IPS-NIHi11 (cell line): ENCODE results near the gene SMCO4.
"Not testable (repeated sequence)": the region's sequence is repeated elsewhere in the genome, so short reads cannot be mapped to it uniquely, and the experiment has no call there.

Source experiments
- DNase-seq: peaks from one replicate; pipeline ENCODE4 v3.0.0; 2012; ENCODE audit warnings: mixed read lengths, low spot score

Gene SMCO4

GRCh38 chr11:93543292-93543977, at the start of gene SMCO4:
Gene SMCO4 (minus strand): TSS chr11:93543391. CDS start chr11:93479189, 64,202 bp downstream.
- DNase-seq: peak; percentile 92

DNA sequence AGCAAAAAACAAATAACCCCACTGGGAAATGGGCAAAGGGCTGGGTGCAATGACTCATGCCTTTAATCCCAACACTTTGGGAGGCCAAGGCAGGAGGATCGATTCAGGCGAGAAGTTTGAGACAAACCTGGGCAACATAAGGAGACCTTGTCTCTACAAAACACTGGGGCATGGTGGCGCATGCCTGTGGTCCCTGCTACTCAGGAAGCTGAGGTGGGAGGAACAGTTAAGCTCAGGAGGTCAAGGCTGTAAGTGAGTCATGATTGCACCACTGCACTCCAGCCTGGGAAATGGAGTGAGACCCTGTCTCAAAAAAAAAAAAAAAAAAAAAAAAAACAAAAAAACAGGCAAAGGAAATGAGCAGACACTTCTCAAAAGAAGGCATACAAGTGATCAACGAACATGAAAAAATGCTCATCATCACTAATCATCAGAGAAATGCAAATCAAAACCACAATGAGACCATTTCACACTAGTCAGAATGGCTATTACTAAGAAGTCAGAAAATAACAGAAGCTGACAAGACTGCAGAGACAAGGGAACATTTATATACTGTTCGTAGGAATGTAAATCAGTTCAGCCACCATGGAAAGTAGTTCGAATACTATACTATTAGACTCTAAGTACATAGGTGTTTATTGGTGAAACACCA, 48.2 kb upstream of the SMCO4 start:
- DNase-seq: no peak

- DNase-seq: no peak
Measured at GRCh38 chr11:93589347-93589746, 46.2 kb upstream of the SMCO4 start.

GRCh38 chr11:93587858-93588581, 44.8 kb upstream of the SMCO4 start:
- no peak for DNase-seq

- DNase-seq: not testable (repeated sequence)
Measured at GRCh38 chr11:93587425-93587824, 44.2 kb upstream of the SMCO4 start.

DNA sequence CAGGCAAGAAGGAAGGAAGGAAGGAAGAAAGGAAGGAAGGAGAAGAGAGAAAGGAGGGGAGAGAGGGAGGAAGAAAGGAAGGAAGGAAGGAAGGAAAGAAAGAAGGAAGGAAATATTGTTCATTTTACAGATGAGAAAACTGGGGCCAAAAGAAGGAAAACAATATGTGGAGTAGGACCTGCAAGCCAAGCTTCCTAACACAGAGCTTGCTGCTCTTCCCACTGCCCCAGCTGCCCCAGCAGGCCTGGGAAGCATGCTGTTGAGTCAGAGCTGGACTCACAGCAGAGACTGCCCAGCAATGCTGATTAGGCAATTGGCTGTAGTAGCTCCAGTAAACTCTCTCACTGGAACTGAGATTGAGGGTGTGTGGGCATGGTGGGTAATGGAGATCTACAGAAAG, 42.6 kb upstream of the SMCO4 start:
- DNase-seq: peak; percentile 20

DNA sequence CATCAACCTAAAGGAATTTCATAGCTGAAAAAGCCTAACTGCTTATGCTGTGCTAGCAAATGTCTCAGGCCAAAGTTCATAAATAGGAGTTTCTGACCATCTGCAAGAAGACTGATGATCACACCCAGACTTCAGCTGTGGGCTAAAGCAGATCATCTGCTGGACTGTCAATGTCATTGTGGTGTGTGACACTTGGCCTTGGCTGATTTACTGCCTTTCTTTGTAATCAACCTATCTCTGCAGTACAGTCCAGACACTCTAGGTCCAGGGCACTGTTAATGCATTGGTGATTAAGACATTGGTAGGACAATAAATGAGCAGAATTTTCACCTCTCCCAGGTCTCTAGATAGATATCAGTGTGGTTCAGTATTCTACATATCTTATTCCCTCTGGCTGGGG, 40.3 kb upstream of the SMCO4 start:
- no peak for DNase-seq

DNA sequence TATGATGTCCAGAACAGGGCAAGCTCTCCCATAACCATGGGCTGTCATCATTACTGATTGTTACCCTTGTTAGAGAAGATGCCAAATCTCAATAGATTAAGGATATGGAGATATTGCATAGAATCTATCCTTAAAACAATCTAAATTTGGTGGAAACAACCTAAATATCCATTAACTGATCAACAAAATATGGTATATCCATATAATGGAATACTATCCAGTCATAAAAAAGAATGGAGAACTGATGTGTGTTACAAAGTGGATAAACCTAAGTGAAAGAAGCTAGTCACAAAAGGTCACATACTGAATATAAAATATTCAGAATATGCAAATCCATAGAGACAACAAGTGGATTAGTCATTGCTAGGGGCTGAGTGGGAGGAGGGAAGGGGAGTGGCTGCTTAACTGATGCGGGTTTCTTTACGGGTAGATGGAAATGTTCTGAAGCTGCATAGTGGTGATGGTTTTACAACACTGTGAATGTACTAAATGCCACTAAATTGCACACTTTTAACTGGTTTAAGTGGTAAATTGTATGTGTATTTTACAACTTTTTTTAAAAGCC, 36.1 kb upstream of the SMCO4 start:
- no peak for DNase-seq

- no peak for DNase-seq
Measured at GRCh38 chr11:93577286-93577685, 34.1 kb upstream of the SMCO4 start.

GRCh38 chr11:93576870-93577269, 33.7 kb upstream of the SMCO4 start:
- not testable (repeated sequence) for DNase-seq

DNA sequence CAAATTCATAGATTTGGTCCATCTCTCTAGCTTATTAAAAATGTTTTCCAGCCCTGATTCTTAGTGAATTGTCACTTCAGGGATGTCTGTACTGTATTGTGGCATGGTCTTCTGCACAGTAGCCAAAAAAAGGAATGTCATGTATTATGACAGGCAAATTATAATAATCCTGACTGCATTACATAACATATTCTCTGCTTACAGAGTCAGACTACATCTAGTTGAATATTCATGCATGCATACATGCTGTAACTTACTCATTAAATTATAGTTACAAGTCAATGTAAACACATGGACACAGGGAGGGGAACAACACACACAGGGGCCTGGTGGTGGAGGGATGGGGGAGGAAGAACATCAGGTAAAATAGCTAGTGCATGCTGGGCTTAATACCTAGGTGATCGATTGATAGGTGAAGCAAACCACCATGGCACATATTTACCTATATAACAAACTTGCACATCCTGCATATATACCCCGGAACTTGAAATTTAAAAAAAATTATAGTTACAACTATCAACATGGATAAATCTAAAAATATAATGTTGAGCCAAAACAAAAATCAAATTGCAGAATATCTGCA, 31.5 kb upstream of the SMCO4 start:
- DNase-seq: no peak

DNA sequence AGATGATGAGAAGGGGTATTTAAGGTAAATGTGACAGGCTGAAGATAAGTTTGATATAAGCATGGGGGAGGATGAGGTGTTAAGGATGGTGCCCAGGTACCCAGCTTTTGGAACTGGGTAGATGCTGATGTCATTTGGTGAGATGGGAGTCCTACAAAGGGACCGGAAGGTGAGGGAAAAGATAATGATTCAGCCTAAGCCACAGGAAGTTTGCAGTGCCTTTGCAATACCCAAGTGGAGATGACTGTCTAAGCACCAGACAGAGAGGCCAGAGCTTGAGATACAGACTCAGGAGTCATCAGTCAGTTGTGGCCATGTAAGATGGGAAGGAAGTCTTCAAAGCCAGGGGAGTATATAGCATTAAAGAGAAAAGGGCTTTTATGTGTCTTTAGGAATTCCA, 30.0 kb upstream of the SMCO4 start:
- DNase-seq: no peak

DNA sequence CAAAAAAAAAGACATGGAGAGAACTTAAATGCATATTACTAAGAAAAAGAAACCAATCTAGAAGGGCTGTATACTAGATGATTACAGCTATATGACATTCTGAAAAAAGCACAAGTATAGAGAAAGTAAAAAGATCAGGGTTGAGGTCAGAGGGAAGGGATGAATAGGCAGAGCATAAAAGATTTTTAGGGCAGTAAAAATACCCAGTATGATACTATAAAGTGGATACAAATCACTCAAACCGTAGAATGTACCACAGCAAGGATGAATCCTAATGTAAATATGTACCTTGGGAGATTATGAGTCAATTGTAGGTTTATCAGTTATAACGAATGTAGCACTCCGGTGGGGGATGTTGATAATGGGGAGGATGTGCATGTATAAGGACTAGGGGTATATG, 29.4 kb upstream of the SMCO4 start:
- no peak for DNase-seq

DNA sequence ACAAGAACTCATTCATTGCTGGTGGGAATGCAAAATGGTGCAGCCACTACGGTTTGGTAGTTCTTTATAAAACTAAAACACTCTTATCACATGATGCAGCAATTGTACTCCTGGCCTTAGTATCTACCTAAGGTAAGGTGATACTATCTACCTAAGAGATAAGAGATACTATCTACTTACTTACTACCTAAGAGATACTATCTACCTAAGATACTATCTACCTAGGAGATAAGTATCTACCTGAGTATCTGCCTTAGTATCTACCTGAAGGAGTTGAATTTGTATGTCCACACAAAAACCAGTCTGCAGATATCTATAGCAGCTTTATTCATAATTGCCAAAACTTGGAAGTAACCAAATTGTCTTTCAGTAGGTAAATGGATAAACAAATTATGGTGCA, 29.0 kb upstream of the SMCO4 start:
- DNase-seq: no peak

DNA sequence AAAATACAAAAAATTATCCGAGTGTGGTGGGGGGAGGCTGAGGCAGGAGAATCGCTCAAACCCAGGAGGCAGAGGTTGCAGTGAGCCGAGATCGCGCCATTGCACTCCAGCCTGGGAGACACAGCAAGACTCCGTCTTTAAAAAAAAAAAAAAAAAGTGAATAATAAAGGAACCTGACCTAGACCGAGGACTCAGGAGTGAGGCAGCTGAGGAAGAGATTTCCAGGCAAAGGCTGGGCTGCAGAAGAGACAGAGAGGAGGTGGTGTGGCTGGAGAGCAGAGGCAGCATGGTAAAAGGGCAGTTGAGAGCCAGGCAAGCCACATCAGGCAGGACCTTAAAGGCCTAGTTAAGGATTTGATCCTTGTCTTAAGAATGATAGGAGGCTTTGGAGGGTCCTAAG, 28.4 kb upstream of the SMCO4 start:
- DNase-seq: no peak

GRCh38 chr11:93570759-93571413, 27.7 kb upstream of the SMCO4 start:
- no peak for DNase-seq

GRCh38 chr11:93569496-93569895, 26.3 kb upstream of the SMCO4 start:
- DNase-seq: no peak

GRCh38 chr11:93568726-93569125, 25.5 kb upstream of the SMCO4 start:
- DNase-seq: no peak

- DNase-seq: no peak
Measured at GRCh38 chr11:93567401-93567895, 24.3 kb upstream of the SMCO4 start.

DNA sequence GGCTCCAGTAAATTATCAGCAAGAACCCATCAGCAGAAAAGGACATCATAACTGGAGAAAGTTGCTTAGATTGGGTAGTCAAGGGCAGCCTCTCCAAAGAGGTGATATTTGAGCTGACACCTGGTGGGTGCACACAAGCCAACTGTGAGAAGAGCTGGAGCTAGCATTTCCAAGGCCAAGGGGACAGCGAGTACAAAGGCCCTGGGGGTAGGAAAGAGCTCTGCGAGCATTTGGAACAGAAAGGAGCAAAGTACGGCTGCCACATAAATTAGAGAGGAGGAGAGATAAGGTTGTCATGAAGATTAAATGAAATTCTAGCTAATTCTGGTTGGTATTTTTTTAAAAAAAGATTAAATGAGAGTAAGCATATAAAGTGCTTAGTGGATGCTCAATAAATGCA, 21.7 kb upstream of the SMCO4 start:
- no peak for DNase-seq

DNA sequence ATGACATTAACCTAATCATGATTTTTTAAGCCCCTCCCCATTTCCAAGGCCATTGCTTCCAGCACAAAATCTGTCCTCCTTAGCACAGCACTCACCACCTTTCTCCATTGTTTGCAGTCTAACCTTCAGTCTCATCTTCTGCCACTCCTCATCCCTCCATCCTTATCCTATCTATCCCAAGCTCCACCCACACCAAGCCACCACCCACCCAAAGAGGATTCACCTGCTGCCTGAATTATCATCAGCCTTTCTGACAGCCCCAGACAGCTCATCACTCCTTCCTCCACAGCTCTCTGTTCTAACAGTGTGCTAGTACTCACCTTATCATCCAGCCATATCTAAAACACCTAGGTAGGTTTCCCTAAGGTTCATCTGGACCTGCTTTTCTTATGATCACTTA, 20.7 kb upstream of the SMCO4 start:
- no peak for DNase-seq
